ENCODE results near the gene METAP2. TPM values are rescaled to one million over a fixed set of nuclear protein-coding genes. Genes with fewer than 3 reads are reported as not detected.

Gene METAP2
- total RNA-seq: 10 to 100 TPM; 40.8 to 52.1 TPM

GRCh38 chr12:95473884-95474659 lies at the start of gene METAP2:
Gene METAP2 (plus strand): TSS chr12:95474152. CDS start chr12:95474180, 28 bp downstream.
- Histone ChIP-seq H3K27me3 (no peaks in the 10 kb centered on the region), H3K4me3 (peak within 1 kb of the TSS; percentile 72 to 83), H3K36me3 (peaks cover 30% of the 10 kb centered on the region), H3K27ac (peak within 1 kb of the TSS; percentile 90 to 95), H3K9me3 (no peaks in the 10 kb centered on the region), H3K4me1 (peaks cover 0 to 27% of the 10 kb centered on the region in 2 donors)
- peak; percentile 95 for DNase-seq (ENCODE audit: low spot score)
- TF ChIP-seq CTCF (IDR thresholded peaks at IDR 0.05): no peak

DNA sequence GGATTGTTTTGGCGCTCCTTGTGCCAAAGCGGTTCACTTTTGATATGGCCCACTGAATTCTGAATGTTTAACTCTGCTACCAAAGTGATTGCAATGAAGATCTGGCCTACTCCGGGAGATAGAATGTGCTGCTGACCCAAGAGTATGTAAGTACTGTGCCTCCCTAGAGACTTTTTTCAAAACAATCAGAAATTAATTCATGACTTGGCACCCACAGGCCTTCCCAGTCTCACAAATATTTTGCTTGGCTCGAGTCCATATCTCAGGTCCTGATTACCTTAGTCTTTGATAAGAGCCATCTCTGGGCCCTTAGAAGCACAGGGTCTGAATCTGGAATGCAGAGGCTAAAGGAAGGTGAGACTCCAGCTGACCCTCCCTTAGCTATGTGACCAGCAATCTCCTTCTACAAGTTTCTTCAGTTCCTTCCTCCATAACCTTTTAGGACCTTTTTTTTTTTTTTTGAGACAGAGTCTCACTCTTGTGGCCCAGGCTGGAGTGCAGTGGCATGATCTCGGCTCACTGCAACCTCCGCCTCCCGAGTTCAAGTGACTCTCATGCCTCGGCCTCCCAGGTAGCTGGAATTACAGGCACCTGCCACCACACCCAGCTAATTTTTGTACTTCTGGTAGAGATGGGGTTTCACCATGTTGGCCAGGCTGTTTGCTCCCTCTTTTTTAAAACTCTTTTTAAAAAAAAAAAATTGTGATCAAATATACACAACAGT lies 49.5 kb upstream of the METAP2 start:
- Histone ChIP-seq H3K27me3 (no peaks in the 10 kb centered on the region), H3K4me3 (no peak overlapping the region), H3K27ac (peak overlapping the region; percentile 60 to 81), H3K4me1 (peaks cover 0 to 9% of the 10 kb centered on the region in 2 donors), H3K9me3 (no peaks in the 10 kb centered on the region), H3K36me3 (no peaks in the 10 kb centered on the region)
- no peak for DNase-seq (ENCODE audit: low spot score)
- TF ChIP-seq CTCF (IDR thresholded peaks at IDR 0.05): no peak

GRCh38 chr12:95429172-95429510 lies 44.8 kb upstream of the METAP2 start:
- Histone ChIP-seq H3K27ac (peak overlapping the region; percentile 78 to 81), H3K4me1 (peaks cover 0 to 9% of the 10 kb centered on the region in 2 donors), H3K4me3 (no peak overlapping the region), H3K9me3 (no peaks in the 10 kb centered on the region), H3K27me3 (no peaks in the 10 kb centered on the region), H3K36me3 (no peaks in the 10 kb centered on the region)
- no peak for TF ChIP-seq CTCF (IDR thresholded peaks at IDR 0.05)
- no peak for DNase-seq (ENCODE audit: low spot score)

GRCh38 chr12:95431120-95431519 lies 42.8 kb upstream of the METAP2 start:
- no peak overlapping the region for H3K27ac ChIP-seq
- H3K36me3 ChIP-seq: no peaks in the 10 kb centered on the region
- no peak for DNase-seq (ENCODE audit: low spot score)
- peaks cover 0 to 9% of the 10 kb centered on the region in 2 donors for H3K4me1 ChIP-seq
- H3K4me3 ChIP-seq: no peak overlapping the region
- TF ChIP-seq CTCF (IDR thresholded peaks at IDR 0.05): no peak
- no peaks in the 10 kb centered on the region for H3K9me3 ChIP-seq
- H3K27me3 ChIP-seq: no peaks in the 10 kb centered on the region

DNA sequence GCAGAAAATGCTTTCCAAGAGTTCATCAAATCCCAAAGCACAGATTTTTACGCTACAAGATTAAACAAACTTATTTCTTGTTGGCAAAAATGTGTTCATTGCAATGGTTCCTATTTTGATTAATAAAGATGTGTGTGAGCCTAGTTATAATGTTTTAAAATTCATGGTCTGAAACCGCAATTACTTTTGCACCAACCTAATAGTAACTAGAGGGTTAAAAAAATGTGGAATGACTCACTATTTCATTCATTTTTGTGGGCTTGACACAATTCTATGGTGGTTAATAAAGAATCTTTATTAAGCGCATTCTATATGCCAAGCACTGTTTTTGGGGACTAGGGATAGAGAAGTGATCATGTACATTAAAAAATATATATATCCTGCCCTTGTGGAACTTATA lies 38.6 kb upstream of the METAP2 start:
- no peaks in the 10 kb centered on the region for H3K36me3 ChIP-seq
- TF ChIP-seq CTCF (IDR thresholded peaks at IDR 0.05): no peak

More for the DNA sequence above, 38.6 kb upstream of the METAP2 start:
- H3K4me3 ChIP-seq: no peak overlapping the region
- DNase-seq (ENCODE audit: low spot score): no peak
- no peaks in the 10 kb centered on the region for H3K27me3 ChIP-seq
- no peaks in the 10 kb centered on the region for H3K4me1 ChIP-seq
- no peaks in the 10 kb centered on the region for H3K9me3 ChIP-seq
- no peak overlapping the region for H3K27ac ChIP-seq

All from right atrium auricular region (tissue), 2 donors.